DOHH2 (cell line): ENCODE data around the gene MYL5.

Experiments
- CTCF ChIP-seq: fragments of 200-600 bp; sonication (generic); IDR thresholded peaks from one replicate; pipeline ENCODE4 v1.5.1; 2014; ENCODE audit warnings: antibody characterized with exemption, mild to moderate bottlenecking, low read depth, low read length; ENCODE audit not compliant: poor library complexity, severe bottlenecking
- EZH2phosphoT487 ChIP-seq: fragments of 200-600 bp; sonication (generic); IDR thresholded peaks from 2 replicates; pipeline ENCODE4 v1.6.1; 2017; ENCODE audit warnings: borderline replicate concordance, mild to moderate bottlenecking, antibody characterized with exemption, low read length, moderate library complexity, mixed read lengths

GRCh38 chr4:700587-701264 is 26.4 kb downstream of the MYL5 start:
- TF ChIP-seq CTCF, result no peak
- no peak for TF ChIP-seq EZH2phosphoT487
